A549 (cell line): ENCODE data around the gene ATP6V0E1.

Experiments
- CTCF ChIP-seq: fragments of >200 bp; sonication (Bioruptor Twin); formaldehyde crosslinking; IDR thresholded peaks from 3 replicates; pipeline ENCODE4 v1.5.1; 2016
- TF ChIP-seq, protein P1 (sequence below): fragments of 200-600 bp; sonication (generic); IDR thresholded peaks from 2 replicates; pipeline ENCODE4 v1.6.1; 2016; ENCODE audit warnings: antibody characterized with exemption, mild to moderate bottlenecking, moderate library complexity

DNA sequence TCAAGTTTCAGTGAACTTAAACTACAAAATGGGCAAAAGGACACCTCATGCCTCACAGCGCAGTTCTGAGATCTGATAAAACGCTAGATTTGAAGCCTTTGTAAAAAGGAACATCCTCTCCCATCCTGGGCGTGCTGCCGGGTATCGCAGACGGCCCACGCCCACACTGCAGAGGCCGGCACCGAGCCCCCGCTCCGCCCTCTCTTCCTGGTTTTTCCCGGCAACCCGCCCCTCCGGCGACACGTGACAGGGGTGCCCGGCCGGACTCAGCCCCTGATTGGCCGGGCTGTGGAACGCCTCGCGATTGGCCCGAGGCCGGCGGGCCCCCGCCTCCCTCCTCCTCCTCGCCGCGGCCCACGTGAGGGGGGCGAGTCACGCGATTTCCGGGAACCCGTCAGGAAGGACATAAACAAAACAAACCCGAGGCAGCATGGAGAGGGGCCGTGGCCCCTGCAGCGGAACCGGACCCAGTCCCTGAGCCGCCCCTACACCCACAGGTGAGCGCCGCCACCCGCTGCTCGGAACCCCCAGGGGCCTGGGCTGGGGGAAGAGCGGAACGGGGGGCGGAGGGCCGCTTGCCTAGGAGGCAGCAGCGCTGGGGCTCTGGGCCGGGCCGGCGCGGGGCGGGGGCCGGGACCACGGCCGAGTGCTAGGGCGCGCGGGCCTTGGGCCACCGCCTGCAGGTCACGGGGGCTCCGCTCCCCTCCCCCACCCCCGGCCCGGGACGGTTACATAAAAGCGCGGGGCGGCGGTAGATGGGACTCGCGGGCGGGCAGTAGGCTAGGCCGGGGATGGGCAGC is 72.6 kb downstream of the ATP6V0E1 start, which contains the start of gene CREBRF:
- TF ChIP-seq CTCF: no peak
- TF ChIP-seq, protein P1, sequence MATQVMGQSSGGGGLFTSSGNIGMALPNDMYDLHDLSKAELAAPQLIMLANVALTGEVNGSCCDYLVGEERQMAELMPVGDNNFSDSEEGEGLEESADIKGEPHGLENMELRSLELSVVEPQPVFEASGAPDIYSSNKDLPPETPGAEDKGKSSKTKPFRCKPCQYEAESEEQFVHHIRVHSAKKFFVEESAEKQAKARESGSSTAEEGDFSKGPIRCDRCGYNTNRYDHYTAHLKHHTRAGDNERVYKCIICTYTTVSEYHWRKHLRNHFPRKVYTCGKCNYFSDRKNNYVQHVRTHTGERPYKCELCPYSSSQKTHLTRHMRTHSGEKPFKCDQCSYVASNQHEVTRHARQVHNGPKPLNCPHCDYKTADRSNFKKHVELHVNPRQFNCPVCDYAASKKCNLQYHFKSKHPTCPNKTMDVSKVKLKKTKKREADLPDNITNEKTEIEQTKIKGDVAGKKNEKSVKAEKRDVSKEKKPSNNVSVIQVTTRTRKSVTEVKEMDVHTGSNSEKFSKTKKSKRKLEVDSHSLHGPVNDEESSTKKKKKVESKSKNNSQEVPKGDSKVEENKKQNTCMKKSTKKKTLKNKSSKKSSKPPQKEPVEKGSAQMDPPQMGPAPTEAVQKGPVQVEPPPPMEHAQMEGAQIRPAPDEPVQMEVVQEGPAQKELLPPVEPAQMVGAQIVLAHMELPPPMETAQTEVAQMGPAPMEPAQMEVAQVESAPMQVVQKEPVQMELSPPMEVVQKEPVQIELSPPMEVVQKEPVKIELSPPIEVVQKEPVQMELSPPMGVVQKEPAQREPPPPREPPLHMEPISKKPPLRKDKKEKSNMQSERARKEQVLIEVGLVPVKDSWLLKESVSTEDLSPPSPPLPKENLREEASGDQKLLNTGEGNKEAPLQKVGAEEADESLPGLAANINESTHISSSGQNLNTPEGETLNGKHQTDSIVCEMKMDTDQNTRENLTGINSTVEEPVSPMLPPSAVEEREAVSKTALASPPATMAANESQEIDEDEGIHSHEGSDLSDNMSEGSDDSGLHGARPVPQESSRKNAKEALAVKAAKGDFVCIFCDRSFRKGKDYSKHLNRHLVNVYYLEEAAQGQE: peak; percentile 46
